Keratinocyte (primary cell): ENCODE results near the gene TPSAB1. TPM values are rescaled to one million over a fixed set of nuclear protein-coding genes. Genes with fewer than 3 reads are reported as not detected.
"Not testable (repeated sequence)": the region's sequence is repeated elsewhere in the genome, so short reads cannot be mapped to it uniquely, and the experiment has no call there.

Experiments used
- DNase-seq: peaks from one replicate; pipeline ENCODE4 v3.0.0-alpha.2; 2011; ENCODE audit warnings: low read depth, missing footprints, low spot score
- FAIRE-seq: peaks from 2 replicates; lab custom pipeline; 2011; peaks lifted over from hg19 to GRCh38; lab: Jason Lieb, UNC
- H2AFZ ChIP-seq: 2 replicates; pipeline ENCODE4 v1.6.0; 2012; ENCODE audit warnings: low read length, control low read depth, inconsistent platforms; ENCODE audit not compliant: control insufficient read depth
- H3K27ac ChIP-seq: 2 replicates; pipeline ENCODE4 v1.5.1; 2011; ENCODE audit warnings: low read length; ENCODE audit not compliant: control insufficient read depth, insufficient read depth
- H3K27me3 ChIP-seq: 3 replicates; pipeline ENCODE4 v1.6.0; 2011; ENCODE audit warnings: low read length; ENCODE audit not compliant: control insufficient read depth, insufficient read depth; ENCODE audit errors: extremely low read depth
- H3K36me3 ChIP-seq, 2 experiments: 2 replicates in 1 of 2; 3 replicates in 1 of 2; pipeline ENCODE4 v1.5.1; 2011; ENCODE audit warnings: low read length in 2 of 2, mild to moderate bottlenecking in 1 of 2; ENCODE audit not compliant: control insufficient read depth in 2 of 2, insufficient read depth in 2 of 2; ENCODE audit errors: extremely low read depth in 1 of 2
- H3K4me1 ChIP-seq: 3 replicates; pipeline ENCODE4 v1.5.1; 2011; ENCODE audit warnings: low read length; ENCODE audit not compliant: control insufficient read depth, insufficient read depth; ENCODE audit errors: extremely low read depth
- H3K4me2 ChIP-seq: 3 replicates; pipeline ENCODE4 v1.6.0; 2011; ENCODE audit warnings: low read depth, low read length; ENCODE audit not compliant: control insufficient read depth, insufficient read depth; ENCODE audit errors: extremely low read depth
- H3K4me3 ChIP-seq, 3 experiments: fragments of 200-600 bp in 1 of 3; sonication (generic) in 1 of 3; 2 replicates in 2 of 3; 3 replicates in 1 of 3; pipeline ENCODE4 v1.5.1; 2011 to 2016; ENCODE audit warnings: low read length in 3 of 3, mild to moderate bottlenecking in 3 of 3, control low read depth in 2 of 3, inconsistent platforms in 1 of 3, low read depth in 1 of 3, mixed read lengths in 1 of 3, mixed run types in 1 of 3, moderate library complexity in 1 of 3; ENCODE audit not compliant: control insufficient read depth in 2 of 3, insufficient read depth in 2 of 3; ENCODE audit errors: extremely low read depth in 1 of 3
- H3K79me2 ChIP-seq: 2 replicates; pipeline ENCODE4 v1.6.0; 2012; ENCODE audit warnings: low read length; ENCODE audit not compliant: control insufficient read depth, insufficient read depth
- H3K9ac ChIP-seq: 3 replicates; pipeline ENCODE4 v1.6.0; 2011; ENCODE audit warnings: low read length; ENCODE audit not compliant: control insufficient read depth, insufficient read depth; ENCODE audit errors: extremely low read depth
- H3K9me1 ChIP-seq: 3 replicates; pipeline ENCODE4 v1.6.0; 2011; ENCODE audit warnings: low read length; ENCODE audit not compliant: control insufficient read depth, insufficient read depth; ENCODE audit errors: extremely low read depth
- H3K9me3 ChIP-seq: 2 replicates; pipeline ENCODE4 v1.5.1; 2012; ENCODE audit warnings: low read depth, low read length; ENCODE audit not compliant: control insufficient read depth
- H4K20me1 ChIP-seq: 3 replicates; pipeline ENCODE4 v1.6.0; 2011; ENCODE audit warnings: low read length; ENCODE audit not compliant: control insufficient read depth, insufficient read depth; ENCODE audit errors: extremely low read depth
- dilution Hi-C: fragments of 300-500 bp; cut with MboI; formaldehyde crosslinking; loops from one replicate; pipeline ENCODE4 v1.7.0; 2020; ENCODE audit warnings: low sequenced_read_pairs; ENCODE audit not compliant: extremely low pct_ligation_motif_present
- polyA plus RNA-seq, 5 experiments: library from polyadenylated mRNA; depleted of rRNA in 3 of 5; stranded (reverse) in 3 of 5; stranded (forward) in 1 of 5; unstranded in 1 of 5; fragments of >200 nt; gene quantifications; 1 replicate in 1 of 5; 2 replicates in 3 of 5; 3 replicates in 1 of 5; pipeline versions ENCODE4 v1.2.1 to v1.2.3, GENCODE V29; 2011 to 2012; ENCODE audit warnings: missing spikeins in 2 of 5, low read depth in 1 of 5, low replicate concordance in 1 of 5

TPSAB1 gene
- polyA plus RNA-seq, 1 donor (not counting 4 experiments of a cell fraction or from before 2014, with no cell fraction given), result not detected

DNA sequence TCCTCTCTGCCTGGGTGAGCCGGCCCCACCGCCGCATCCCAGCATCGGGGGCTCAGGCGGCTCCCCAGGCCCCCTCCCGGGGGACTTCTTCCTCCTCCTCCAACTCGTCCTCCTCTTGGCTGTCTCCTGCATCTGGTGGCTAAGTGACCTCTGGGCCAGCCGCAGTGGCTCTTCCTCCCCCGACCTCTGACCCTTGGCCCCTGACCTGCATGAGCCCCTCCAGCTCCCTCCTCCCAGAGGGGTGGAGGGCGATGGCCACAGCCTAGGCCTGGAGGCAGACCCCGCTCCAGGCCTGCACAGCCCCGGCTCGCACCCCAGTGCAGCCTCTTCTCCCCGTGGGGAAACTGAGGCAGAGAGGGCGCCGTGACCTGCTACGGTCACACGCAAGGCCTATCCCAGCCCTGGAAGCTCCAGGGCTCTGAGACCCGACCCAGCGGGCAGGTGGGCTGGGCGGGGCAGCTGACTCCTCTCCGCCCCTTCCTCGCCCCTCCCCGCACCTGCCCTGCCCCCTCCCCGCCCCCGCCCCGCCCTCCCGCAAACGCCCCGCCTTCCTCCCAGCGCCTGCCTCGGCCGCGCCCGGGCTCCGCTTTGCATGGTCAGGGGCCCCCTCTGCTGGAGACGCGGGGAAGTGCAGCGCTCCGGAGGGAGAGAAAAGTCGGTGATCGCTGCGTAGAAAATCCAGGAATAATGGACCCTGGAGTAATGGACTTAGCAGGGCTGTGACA, 8.7 kb downstream of the TPSAB1 start:
- peak; percentile 36 for FAIRE-seq
- H3K4me2 ChIP-seq, H3K4me3 ChIP-seq, DNase-seq, H3K27ac ChIP-seq, H3K79me2 ChIP-seq, H3K9me3 ChIP-seq, H3K36me3 ChIP-seq, H3K4me1 ChIP-seq, dilution Hi-C loops, H4K20me1 ChIP-seq, H3K9me1 ChIP-seq, H2AFZ ChIP-seq, H3K9ac ChIP-seq: not testable (repeated sequence)
- H3K27me3 ChIP-seq, result peaks cover 11% of the 10 kb centered on the region

DNA sequence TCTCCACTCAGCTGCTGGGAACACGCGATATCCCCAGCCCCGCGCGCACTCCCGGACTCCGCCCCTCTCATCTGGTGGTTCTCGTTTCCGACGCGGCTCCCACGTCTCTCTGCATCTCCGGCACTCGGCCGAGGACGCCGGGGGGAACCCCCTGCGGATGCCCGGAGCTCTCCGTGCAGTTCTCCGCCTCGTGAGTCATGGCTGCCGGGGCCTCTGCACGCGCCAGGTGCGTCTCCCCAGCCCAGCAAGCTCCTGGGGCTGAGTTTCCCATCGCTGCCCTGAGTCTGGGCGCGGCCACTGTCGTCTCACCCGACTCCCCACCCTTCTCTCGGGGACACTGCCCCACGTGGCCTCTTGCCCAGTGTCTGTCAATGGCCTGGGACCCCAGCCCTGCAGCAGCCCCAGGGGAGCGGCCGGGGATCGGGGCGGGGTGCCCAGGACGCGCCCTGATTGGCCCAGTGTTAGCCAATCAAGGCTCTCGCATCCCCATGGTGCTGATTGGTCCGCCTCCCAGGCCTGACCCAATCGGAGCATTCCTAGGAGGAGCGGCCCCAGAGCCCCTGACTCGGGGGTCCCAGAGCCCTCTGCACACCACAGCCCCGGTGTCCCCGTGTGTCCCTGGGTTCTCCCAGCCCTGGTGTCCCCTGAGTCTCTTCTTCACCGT, 13.3 kb downstream of the TPSAB1 start:
- H4K20me1 ChIP-seq, H3K27me3 ChIP-seq, H3K27ac ChIP-seq, H3K79me2 ChIP-seq, H3K4me1 ChIP-seq, DNase-seq, H3K9ac ChIP-seq, H3K4me2 ChIP-seq, H3K9me3 ChIP-seq, H3K4me3 ChIP-seq, H3K36me3 ChIP-seq, H3K9me1 ChIP-seq, dilution Hi-C loops, H2AFZ ChIP-seq, FAIRE-seq: not testable (repeated sequence)

DNA sequence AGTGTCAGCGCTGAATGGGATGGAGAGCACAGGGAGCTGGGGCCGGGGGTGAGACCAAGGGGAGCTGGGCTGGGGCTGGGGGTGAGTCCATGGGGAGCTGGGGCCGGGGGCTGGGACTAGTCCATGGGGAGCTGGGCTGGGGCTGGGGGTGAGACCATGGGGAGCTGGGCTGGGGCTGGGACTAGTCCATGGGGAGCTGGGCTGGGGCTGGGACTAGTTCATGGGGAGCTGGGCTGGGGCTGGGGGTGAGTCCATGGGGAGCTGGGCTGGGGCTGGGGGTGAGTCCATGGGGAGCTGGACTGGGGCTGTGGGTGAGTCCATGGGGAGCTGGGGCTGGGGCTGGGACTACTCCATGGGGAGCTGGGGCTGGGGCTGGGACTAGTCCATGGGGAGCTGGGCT, 14.3 kb downstream of the TPSAB1 start:
- FAIRE-seq, H2AFZ ChIP-seq, H3K4me1 ChIP-seq, H3K36me3 ChIP-seq, H4K20me1 ChIP-seq, H3K9me1 ChIP-seq, H3K4me2 ChIP-seq, dilution Hi-C loops, H3K79me2 ChIP-seq, H3K27ac ChIP-seq, H3K9me3 ChIP-seq, H3K4me3 ChIP-seq, H3K9ac ChIP-seq, DNase-seq: not testable (repeated sequence)
- H3K27me3 ChIP-seq, result peaks cover 11% of the 10 kb centered on the region

DNA sequence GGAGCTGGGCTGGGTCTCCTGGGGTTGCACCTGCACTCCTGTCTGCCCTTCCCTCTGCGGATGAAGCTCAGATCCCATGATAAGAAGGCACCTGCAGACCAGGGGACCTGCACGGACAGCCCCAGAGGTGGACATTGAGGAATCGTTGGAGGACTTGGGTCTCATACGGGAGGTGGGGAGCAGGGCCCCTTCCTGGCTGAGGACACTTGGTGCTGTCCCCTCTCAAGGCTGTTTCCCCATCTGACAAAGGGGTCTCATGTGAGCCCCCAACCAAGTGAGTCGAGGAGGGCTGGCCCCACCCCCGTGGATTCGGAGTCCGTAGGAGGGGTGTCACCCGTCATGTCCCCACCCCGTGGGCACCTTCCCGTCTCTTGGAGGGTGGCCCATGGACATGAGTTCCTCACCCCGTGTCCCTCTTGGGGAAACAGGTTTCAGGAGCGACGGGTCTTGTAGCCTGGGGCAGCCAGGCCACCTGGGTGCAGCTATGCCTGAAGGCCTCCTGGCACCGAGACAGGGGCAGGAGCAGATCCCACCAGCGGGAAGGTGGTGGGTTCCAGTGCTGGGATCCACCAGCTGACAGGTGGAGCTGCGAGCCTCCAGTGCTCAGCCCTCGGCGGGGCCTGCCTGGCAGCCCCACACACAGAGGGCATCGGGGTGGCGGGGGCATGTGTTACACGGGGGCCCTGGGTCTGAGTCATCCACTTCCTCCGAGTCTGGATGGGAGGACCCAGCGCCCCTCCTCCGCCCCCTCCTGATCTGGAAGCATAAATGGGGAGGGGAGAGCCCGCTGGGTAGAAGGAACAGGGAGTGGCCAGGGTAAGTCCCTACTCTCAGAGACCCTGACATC, 15.0 kb downstream of the TPSAB1 start, which contains the start of gene TPSD1:
TPSD1 (plus strand) TSS at position 794 of the 847 bp plus-strand sequence. CDS start 212 bp downstream, outside the sequence.
- H3K36me3 ChIP-seq, H3K9me1 ChIP-seq, dilution Hi-C loops, H3K4me1 ChIP-seq, H3K4me3 ChIP-seq, H4K20me1 ChIP-seq, H3K9me3 ChIP-seq, DNase-seq, H3K27ac ChIP-seq, FAIRE-seq, H3K9ac ChIP-seq, H3K4me2 ChIP-seq, H2AFZ ChIP-seq, H3K79me2 ChIP-seq: not testable (repeated sequence)
- H3K27me3 ChIP-seq, result peaks cover 17% of the 10 kb centered on the region
